Measurements from ENCODE around the gene ASTN1. TPM values are rescaled to one million over a fixed set of nuclear protein-coding genes. Genes with fewer than 3 reads are reported as not detected.

ASTN1 gene
- total RNA-seq, 1 donor from 2014 or later, result 7.7 TPM

DNA sequence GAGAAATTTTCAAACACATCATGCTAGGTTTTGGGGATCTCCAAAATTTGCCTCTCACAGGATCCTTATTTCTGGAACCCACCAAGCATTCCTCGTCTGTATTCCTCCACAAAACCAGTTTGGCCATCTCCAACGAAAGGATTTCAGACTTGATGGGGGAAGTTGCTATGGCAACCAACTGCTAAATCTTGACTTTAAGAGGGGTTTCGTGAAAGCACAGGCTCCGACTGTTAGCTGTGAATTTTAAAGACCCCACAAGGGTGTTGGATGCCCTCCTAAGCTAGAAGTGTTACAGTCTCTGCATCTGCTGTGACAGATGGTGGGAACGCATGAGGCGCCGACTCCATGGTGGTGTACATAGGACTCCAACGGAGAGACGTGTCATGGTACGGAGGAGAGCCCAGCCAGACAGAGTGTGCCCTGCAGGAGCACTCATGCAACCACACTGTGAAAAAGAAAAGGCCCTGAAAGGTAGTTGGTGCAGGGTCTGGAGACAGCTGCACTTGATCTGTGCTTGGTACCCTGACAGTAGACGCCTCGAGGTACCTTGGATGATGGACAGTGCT is 147.1 kb downstream of the ASTN1 start:
- Mint-ChIP-seq H3K36me3 (ENCODE audit: unreplicated experiment) (no peaks in the 10 kb centered on the region), H3K4me3 (ENCODE audit: unreplicated experiment) (no peak overlapping the region), H3K4me1 (ENCODE audit: low read depth, unreplicated experiment) (peaks cover 8% of the 10 kb centered on the region), H3K27me3 (ENCODE audit: unreplicated experiment) (no peaks in the 10 kb centered on the region), H3K9me3 (ENCODE audit: unreplicated experiment) (no peaks in the 10 kb centered on the region), H3K27ac (ENCODE audit: unreplicated experiment) (no peak overlapping the region)
- DNase-seq, result no peak
- TF ChIP-seq, protein P1, sequence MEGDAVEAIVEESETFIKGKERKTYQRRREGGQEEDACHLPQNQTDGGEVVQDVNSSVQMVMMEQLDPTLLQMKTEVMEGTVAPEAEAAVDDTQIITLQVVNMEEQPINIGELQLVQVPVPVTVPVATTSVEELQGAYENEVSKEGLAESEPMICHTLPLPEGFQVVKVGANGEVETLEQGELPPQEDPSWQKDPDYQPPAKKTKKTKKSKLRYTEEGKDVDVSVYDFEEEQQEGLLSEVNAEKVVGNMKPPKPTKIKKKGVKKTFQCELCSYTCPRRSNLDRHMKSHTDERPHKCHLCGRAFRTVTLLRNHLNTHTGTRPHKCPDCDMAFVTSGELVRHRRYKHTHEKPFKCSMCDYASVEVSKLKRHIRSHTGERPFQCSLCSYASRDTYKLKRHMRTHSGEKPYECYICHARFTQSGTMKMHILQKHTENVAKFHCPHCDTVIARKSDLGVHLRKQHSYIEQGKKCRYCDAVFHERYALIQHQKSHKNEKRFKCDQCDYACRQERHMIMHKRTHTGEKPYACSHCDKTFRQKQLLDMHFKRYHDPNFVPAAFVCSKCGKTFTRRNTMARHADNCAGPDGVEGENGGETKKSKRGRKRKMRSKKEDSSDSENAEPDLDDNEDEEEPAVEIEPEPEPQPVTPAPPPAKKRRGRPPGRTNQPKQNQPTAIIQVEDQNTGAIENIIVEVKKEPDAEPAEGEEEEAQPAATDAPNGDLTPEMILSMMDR (IDR thresholded peaks at IDR 0.05; ENCODE audit: partially characterized antibody, unreplicated experiment), result no peak

DNA sequence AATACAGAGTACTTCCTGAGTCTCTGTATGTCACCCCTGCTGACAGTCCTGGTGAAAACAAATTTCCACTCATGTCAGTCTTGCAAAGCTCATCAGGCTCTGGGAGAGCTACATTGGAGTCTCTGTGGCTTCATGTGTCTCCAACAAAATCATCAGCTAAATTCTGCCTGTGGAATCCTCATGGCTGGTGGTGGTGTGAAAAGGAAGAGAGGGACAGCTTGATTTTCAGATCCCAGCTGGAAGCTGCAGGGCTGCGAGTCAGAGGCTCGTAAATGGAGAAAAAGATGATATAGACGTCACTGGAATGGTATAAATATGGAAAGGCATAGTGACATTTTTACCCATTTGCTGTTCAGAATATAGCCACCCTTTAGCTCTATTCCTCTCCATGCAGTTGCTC is 150.2 kb downstream of the ASTN1 start:
- Mint-ChIP-seq H3K27ac (ENCODE audit: unreplicated experiment) (no peak overlapping the region), H3K9me3 (ENCODE audit: unreplicated experiment) (no peaks in the 10 kb centered on the region), H3K4me3 (ENCODE audit: unreplicated experiment) (no peak overlapping the region), H3K27me3 (ENCODE audit: unreplicated experiment) (no peaks in the 10 kb centered on the region), H3K36me3 (ENCODE audit: unreplicated experiment) (no peaks in the 10 kb centered on the region), H3K4me1 (ENCODE audit: low read depth, unreplicated experiment) (peaks cover 8% of the 10 kb centered on the region)
- no peak for DNase-seq
- TF ChIP-seq, protein P1 (IDR thresholded peaks at IDR 0.05; ENCODE audit: partially characterized antibody, unreplicated experiment), result no peak

DNA sequence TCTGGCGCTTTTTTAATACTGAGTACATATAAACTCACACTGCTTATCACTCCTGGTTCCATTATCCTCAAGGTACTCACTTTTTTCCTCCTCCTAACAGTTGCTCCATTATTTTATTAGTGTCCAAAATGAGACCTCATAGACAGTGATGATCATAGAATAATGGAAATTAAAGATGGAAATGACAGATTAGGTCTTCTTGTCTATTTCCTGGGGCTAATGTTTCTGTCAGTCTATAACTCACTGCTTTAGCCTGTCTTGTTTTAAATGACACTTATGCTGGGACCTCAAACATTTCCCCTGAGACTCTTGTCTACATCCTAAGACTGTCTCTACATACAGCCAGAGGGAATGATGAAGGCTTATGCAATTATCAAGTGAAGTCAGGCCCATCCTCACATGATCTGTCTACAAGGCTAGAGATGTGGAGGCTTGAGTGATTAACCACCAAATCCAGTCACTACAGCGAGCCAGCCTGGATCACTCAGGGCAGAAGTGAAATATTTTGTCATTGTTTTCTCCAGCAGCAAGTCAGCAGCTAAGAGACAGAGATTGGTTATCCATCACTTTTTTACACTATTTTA is 152.1 kb downstream of the ASTN1 start:
- TF ChIP-seq, protein P1 (IDR thresholded peaks at IDR 0.05; ENCODE audit: partially characterized antibody, unreplicated experiment), result no peak
- Mint-ChIP-seq H3K9me3 (ENCODE audit: unreplicated experiment) (no peaks in the 10 kb centered on the region), H3K27me3 (ENCODE audit: unreplicated experiment) (no peaks in the 10 kb centered on the region), H3K4me3 (ENCODE audit: unreplicated experiment) (no peak overlapping the region), H3K36me3 (ENCODE audit: unreplicated experiment) (no peaks in the 10 kb centered on the region), H3K27ac (ENCODE audit: unreplicated experiment) (no peak overlapping the region), H3K4me1 (ENCODE audit: low read depth, unreplicated experiment) (peaks cover 4% of the 10 kb centered on the region)
- no peak for DNase-seq

DNA sequence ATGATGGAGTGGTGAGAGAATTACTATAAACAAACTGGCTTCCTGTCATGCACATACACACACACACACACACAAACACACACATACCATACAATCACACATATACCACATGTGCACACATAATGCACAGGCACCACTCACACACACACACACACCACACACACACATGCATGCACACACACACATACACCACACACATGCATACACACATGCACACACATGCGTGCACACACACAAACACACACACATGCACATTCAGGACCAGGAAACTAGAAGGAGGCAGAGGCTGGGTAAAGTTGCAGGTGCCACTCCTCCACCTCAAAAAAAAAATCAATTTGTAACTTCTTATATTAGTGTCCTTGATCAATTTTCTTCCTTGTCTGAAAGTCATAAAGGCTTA is 153.0 kb downstream of the ASTN1 start:
- Mint-ChIP-seq H3K27ac (ENCODE audit: unreplicated experiment) (no peak overlapping the region), H3K9me3 (ENCODE audit: unreplicated experiment) (no peaks in the 10 kb centered on the region), H3K27me3 (ENCODE audit: unreplicated experiment) (no peaks in the 10 kb centered on the region), H3K36me3 (ENCODE audit: unreplicated experiment) (no peaks in the 10 kb centered on the region), H3K4me1 (ENCODE audit: low read depth, unreplicated experiment) (peaks cover 2% of the 10 kb centered on the region), H3K4me3 (ENCODE audit: unreplicated experiment) (no peak overlapping the region)
- TF ChIP-seq, protein P1 (IDR thresholded peaks at IDR 0.05; ENCODE audit: partially characterized antibody, unreplicated experiment), result no peak
- DNase-seq, result no peak

DNA sequence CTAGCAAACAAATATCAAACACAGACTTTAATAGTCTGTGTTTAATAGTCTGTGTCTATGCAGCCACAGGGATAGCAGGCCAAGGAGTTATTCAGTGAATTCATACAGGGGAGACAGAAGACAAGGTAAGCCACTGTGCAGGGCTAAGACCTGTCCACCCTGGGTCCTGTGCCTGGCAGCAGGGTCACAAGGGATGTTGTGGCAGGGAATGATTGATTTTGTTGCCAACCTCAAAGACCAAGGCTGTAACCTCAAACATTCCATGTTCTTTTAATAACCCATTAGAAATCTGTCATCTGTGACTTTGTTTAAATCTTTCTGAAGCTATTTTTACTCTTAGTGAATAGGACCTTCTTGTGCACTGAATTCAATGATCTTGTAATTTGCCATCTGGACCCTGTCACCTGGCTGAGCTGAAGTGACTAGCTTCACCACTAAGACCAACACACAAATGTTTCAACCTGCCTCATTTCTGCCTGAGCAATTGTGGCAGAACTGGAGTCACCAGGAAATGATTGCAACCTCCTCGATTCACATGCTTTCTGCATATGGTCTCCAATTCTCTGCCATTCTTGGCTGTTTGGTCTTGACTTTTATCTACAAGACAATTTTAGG is 154.2 kb downstream of the ASTN1 start:
- no peaks in the 10 kb centered on the region for H3K27me3 Mint-ChIP-seq (ENCODE audit: unreplicated experiment)
- no peak overlapping the region for H3K27ac Mint-ChIP-seq (ENCODE audit: unreplicated experiment)
- TF ChIP-seq, protein P1 (IDR thresholded peaks at IDR 0.05; ENCODE audit: partially characterized antibody, unreplicated experiment), result no peak
- H3K4me1 Mint-ChIP-seq (ENCODE audit: low read depth, unreplicated experiment), result peaks cover 2% of the 10 kb centered on the region
- no peaks in the 10 kb centered on the region for H3K9me3 Mint-ChIP-seq (ENCODE audit: unreplicated experiment)
- no peak overlapping the region for H3K4me3 Mint-ChIP-seq (ENCODE audit: unreplicated experiment)
- H3K36me3 Mint-ChIP-seq (ENCODE audit: unreplicated experiment), result no peaks in the 10 kb centered on the region
- DNase-seq, result no peak

Measured in glutamatergic neuron (in vitro differentiated cells).